HG03575 (cell line): Measurements from ENCODE around the gene RTCB.

Experiments used
- ATAC-seq: cut with Tn5 transposase; IDR thresholded peaks from one replicate; pipeline ENCODE4 v1.9.1; 2021; ENCODE audit not compliant: unreplicated experiment, insufficient number of reproducible peaks, low FRiP score; ENCODE audit errors: extremely low read depth

Gene RTCB

DNA sequence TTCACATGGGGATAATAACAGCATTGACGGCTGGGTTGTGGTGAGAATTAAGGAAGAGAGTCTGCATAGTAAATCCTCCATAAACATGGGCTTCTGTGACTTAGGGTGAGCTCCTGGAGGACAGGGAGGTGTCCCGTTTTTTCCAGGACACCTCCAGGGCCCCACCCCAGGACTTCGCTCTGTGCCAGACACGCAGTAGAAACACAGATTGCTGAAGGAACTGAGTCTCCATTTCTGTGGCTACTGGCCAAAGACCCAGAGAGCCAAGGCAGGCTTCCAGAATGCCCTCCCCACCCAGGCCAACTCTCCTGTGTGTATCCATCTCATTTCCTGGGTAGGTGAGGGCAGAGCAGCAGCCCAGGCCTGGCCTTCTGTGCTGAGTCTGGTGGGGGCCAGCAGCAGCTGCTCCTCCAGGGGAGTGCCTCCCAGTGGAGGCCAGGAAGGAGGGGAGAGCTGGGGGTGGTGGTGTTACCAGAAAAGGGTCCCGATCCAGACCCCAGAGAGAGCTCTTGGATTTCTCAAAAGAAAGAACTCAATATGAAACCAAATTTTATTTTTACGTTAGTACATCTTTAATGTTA, 63.9 kb downstream of the RTCB start:
- no peak for ATAC-seq

DNA sequence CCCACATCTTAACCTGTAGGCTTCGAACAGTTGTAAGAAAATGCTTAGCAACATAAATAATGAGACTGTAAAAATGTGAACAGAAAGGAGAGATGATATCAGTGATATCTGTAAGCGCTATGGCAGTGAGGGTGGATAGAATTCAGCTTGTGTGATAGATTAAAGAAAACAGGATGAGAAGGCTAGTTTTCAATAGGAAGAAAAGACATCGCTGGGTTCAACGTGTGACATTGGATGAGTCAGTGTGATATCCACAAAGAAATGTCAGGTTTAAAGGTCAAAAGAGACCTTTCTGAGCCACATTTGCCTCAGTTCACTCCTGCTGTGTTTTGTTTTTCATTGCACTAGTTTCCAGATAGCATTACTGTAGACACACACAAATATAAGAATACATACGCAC, 68.1 kb downstream of the RTCB start:
- no peak for ATAC-seq

DNA sequence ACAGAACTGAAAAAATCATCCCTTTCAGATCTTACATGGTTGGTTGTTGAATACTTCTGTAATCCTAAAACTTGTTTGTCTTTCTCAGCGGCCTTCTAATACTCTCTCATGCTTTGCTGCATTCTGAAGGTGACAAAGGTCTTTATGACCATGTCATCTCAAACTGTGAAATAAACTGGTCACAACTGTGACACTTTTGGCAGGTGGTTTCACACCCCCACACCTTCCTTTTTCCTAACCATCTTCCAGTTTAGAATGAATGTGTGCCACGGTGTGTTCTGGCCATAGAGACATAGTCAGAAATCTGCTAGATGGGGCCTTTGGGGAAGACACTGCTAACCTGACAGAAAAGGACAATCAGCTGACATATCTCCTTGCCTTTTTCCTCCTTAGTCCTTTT, 69.1 kb downstream of the RTCB start:
- ATAC-seq: no peak

DNA sequence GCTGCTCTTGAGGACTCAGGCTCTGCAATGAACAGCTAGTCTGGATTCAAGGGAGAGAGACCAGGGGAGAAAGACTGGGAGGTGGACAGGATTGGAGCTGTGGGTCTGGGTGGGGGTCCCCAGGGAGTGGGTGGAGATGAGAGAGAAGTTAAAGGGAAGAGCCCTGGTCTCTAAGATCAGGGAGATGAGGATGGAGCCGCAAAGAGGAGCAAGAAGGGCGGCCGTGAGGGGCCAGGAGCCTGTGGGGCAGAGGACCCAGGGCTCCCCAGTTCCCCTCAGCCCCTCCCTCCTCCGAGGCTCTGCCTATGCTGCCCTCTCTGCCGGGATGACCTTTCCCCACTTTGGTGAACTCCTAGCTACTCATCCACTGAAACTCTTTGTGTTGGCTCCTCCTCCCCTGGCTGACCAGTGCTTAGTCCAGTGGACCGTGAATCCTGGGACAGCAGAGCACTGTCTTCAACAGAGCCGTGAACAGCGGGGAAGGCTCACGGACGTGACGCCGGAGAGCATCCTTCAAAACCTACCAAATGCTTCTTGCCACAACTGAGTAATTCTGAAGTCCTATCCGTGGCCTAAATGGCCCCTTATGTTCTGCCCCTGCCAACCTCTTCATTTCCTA, 70.8 kb downstream of the RTCB start:
- ATAC-seq: no peak

DNA sequence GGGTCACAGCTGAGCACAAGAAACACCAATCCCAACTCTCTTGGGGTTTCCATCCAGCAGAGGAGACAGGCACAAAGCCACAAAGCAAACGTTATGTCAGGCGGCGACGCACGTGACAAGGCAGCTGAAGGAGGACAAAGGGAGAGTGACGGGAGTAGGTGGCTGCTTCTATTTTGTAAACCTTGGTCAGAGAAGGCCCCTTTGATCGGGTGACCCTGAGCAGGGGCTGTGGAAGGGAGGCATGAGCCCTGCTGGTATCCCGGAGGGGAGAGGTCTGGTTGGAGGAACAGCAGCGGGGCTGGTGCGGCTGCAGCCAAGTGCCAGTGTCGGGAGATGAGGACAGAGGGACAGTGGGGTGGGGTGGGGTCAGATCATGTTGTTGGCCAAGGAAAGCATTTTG, 71.6 kb downstream of the RTCB start:
- ATAC-seq: no peak

DNA sequence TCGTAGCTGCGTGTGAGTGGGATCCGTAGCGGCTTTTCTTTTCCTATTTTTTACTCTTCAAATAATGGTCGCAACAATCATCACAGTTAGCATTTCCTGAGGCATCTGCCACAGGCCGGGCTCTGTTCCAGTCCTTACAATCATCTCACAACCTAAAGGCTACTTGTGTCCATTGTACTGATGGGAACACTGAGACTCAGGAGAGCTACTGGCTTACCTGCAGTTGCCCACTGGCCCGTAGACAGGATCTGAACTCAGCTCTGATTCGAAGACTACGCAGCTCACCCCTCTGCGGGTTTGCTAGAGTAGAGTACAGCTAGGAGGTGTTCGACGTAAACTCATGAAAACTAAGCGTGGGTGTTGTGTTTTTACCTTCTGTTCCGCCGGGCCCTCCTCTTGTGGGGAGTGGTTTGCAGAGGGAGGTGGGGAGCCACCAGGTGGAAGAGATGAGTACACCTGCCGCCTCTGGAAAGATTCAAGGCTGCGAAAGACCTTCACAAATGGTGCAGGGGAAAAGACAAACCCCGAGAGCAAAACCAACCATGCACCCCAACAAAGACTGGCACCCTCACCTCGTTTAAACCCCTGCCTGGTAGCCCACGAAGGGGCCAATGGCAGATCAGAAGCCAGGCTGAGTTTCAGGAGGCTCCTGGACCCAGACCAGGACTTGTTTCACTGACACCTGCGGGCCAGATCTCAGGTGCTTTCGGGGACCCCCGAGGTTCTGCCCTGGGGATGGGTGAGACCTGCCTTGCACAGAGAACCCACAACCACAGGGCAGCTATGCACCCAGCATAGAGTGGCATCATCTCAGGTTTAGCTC, 72.6 kb downstream of the RTCB start:
- ATAC-seq: no peak

DNA sequence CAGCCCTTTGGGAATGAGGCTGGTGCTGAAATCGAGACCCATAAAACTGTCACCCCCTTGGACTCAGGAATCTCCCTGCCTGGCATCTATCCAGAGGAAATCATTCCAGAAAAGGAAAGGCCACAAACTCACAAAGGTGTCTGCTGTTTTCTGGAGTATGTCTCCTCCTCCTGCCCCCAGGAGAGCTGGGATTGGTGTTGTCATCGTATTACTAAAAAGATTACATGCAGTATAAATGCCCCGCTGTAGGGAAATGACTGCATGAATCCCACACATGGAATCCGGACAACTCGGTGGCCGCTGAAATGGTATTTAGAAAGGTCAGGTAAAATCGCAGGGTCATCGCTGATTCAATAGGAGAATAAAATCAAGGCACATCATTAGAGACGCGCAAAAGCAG, 73.3 kb downstream of the RTCB start:
- no peak for ATAC-seq
